Fibroblast of mammary gland (primary cell): ENCODE data around the gene YEATS4.
A peak's percentile ranks its signal among the peaks of the same experiment; 100 is the strongest.

Experiments used
- DNase-seq: peaks from one replicate; pipeline ENCODE4 v3.0.0-alpha.2; 2010; ENCODE audit warnings: low read depth
- H3K4me3 ChIP-seq: 2 replicates; pipeline ENCODE4 v1.5.1; 2011; ENCODE audit warnings: low read depth, mild to moderate bottlenecking, low read length, moderate library complexity; ENCODE audit not compliant: control insufficient read depth
- TF ChIP-seq, protein P1 (sequence below): conservative IDR thresholded peaks from 2 replicates; pipeline ENCODE4 v1.5.1; 2011; ENCODE audit warnings: low read depth, low read length, inconsistent platforms; ENCODE audit not compliant: control insufficient read depth, insufficient read depth

YEATS4 gene

DNA sequence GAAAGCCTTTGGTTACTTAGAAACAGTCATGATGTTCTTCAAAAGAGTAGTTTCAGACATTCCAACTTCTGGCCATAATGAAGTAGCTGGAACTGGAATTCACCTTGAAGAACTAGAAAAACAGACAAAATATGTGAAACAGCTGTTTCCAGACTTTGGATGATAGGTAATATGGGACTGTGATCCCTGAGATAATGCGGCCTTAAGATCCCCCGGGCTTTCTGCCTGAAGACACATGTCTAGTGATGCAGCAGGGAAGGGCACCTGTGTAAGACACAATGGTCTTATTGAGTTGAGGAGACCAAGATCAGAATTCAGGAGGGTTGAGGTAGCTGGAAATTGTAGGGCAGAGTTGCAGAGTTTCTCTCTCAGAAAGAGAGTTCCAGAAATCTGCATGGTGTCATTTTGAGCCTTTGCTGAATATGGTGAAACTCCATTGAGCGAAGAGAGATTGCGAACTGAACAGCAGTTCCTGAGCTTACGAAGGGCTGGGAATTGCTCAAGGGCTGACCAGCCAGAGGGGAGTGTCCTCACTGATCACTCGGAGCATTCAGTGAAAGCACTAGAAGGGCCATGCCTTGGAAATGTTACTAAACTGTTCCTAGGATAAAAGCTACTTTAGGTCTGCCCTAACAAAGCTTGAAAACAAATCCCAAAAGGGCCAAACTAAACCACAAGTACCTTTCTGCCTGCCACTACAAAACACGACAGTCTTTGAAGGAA lies 69.0 kb downstream of the YEATS4 start:
- H3K4me3 ChIP-seq: no peak overlapping the region
- DNase-seq: no peak
- TF ChIP-seq, protein P1, sequence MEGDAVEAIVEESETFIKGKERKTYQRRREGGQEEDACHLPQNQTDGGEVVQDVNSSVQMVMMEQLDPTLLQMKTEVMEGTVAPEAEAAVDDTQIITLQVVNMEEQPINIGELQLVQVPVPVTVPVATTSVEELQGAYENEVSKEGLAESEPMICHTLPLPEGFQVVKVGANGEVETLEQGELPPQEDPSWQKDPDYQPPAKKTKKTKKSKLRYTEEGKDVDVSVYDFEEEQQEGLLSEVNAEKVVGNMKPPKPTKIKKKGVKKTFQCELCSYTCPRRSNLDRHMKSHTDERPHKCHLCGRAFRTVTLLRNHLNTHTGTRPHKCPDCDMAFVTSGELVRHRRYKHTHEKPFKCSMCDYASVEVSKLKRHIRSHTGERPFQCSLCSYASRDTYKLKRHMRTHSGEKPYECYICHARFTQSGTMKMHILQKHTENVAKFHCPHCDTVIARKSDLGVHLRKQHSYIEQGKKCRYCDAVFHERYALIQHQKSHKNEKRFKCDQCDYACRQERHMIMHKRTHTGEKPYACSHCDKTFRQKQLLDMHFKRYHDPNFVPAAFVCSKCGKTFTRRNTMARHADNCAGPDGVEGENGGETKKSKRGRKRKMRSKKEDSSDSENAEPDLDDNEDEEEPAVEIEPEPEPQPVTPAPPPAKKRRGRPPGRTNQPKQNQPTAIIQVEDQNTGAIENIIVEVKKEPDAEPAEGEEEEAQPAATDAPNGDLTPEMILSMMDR: no peak

DNA sequence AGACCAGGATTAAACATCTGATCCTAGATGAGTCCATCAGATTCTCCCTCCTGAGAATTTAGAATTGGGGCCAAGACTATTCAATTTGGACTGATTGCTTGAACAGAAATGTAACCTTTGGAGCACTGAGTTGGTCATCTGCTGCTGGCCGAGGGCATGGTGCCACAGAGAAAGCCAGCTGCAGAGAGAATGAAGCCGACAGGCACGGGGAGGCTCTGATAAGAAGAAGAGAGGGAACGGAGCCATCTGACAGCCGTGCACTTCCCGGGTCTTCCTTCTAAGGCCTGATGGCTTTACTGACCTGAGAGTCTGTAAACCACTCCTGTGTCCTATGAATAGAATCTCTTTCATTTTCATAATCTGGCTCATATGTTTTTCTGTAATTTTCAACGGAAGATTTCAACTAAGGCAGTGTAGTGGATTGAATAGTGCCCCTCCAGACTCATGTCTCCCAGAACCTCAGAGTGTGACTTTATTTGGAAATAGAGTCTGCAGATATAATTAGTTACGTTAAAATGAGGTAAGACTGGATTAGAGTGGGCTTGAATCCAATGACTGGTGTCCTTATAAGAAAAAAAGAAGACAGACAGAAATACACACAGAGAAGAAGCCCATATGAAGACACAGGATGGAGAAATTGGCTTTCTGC lies 71.5 kb downstream of the YEATS4 start:
- no peak for DNase-seq
- TF ChIP-seq, protein P1: no peak
- H3K4me3 ChIP-seq: no peak overlapping the region

DNA sequence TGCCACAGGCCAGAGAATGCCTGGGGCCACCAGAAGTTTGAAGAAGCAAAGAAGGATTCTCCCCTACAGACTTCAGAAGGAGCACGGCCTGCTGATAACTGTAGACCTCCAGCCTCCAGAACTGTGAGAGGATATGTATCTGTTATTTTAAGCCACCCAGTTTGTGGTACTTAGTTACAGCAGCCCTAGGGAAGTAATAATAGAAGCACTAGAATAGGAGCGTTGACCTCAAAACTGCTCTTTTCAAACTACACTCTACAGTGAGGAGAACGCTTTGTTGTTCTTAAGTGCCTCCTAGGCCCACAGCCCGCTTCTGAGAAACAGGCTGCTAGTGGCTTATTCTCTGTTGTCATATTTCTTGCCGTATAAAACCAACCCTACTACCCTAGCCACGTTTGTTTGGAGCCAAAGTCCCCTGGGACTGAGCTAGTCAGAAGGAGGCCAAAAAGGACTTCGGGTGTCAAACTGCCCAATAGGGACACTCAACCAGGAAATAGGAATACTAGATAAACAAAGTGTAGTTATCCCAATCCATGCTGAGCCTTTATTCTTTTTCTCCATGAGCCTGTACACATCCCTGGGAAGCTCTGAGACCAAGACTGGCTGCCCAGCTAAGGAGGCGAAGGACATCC lies 72.2 kb downstream of the YEATS4 start:
- TF ChIP-seq, protein P1: no peak
- no peak overlapping the region for H3K4me3 ChIP-seq
- DNase-seq: no peak

DNA sequence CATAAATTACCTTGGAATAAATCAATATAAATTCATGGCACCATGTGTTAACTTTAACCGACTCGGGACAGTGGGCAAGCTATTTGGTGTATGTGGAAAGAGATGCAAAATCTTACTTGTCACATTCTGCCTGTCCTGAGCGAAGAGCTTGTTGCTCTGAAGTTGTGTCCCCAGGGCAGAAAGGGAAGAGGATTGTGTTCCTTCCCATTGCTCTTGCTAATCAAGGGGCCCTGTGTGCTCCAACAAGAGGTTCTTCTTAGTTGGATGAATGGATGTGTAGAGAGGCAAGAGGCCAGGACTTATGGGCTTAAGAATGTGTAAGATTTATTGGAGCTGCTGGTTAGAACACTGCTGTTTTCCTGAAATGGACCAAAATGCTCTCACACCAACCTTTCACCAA lies 74.1 kb downstream of the YEATS4 start:
- TF ChIP-seq, protein P1: no peak

DNA sequence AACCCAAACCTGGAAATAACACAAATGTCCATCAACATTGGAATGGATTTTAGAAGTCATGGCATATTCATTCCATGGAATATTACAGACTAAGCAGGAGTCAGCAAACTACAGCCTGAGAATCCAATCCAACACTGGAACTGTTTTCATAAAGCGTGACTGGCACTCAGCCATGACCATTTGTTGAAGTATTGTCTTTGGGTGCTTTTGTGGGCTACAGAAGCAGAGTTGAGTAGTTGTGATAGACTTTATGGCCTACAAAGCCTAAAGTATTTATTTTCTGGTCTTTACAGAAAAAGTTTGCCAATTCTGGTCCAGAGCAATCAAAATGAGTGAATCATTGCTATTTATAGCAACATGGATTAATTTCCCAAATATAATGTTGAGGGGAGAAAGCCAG lies 76.1 kb downstream of the YEATS4 start:
- DNase-seq: peak; percentile 15
- H3K4me3 ChIP-seq: no peak overlapping the region
- TF ChIP-seq, protein P1: no peak

More for the DNA sequence above, 74.1 kb downstream of the YEATS4 start:
- no peak overlapping the region for H3K4me3 ChIP-seq
- DNase-seq: no peak

DNA sequence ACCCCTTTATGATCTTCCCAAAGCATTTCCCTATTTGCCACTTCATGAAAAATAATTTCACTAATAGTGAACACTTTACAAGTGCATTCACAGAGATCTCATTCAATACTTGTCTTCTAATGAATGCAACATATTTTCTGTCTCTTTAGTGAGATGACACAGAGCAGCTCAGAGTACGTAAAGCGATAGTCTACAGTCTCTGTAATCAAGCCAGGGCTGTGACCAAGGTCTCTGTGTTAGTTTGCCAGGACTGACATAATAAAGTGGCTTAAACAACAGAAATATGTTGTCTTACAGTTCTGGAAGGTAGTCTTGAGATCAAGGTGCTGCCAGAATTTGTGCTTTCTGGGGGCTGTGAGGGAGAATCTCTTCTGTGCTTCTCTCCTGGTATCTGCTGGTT lies 77.5 kb downstream of the YEATS4 start:
- TF ChIP-seq, protein P1: no peak
- H3K4me3 ChIP-seq: no peak overlapping the region
- DNase-seq: no peak
